Smooth muscle cell of the umbilical artery (primary cell): ENCODE measurements around the gene ECT2. TPM values are rescaled to one million over a fixed set of nuclear protein-coding genes. Genes with fewer than 3 reads are reported as not detected.

Experiments used
- total RNA-seq: library from RNA; depleted of rRNA; stranded (reverse); fragments of >200 nt; gene quantifications from 2 replicates; pipeline ENCODE4 v1.2.3, GENCODE V29; 2014

ECT2 gene
- total RNA-seq = 18.1 and 41.6 TPM in 2 replicates

GRCh38 chr3:172750368-172751174, at the start of gene ECT2:
TSS of gene ECT2 (plus strand) at chr3:172750726. CDS start at chr3:172754531, 3,805 bp downstream.

GRCh38 chr3:172710664-172711453, 39.7 kb upstream of the ECT2 start, which contains the start of gene NCEH1:
TSS of gene NCEH1 (minus strand) at chr3:172711067. CDS start at chr3:172710984, 83 bp downstream.

Other genes with a start within 250 kb of the ECT2 start
- 1.2 TPM in 1 of 2 replicates, not detected in the other for gene TNFSF10, start 227.3 kb upstream of the ECT2 start, total RNA-seq
- 12.2 and 33.2 TPM in 2 replicates for gene NCEH1, start 39.7 kb upstream of the ECT2 start, total RNA-seq